Fibroblast of pulmonary artery (primary cell): Measurements from ENCODE around the gene COL26A1.

ENCODE experiments used
- DNase-seq: peaks from one replicate; pipeline ENCODE4 v3.0.0-alpha.2; 2010; ENCODE audit warnings: low read depth
- H3K4me3 ChIP-seq: replicated peaks from 2 replicates; pipeline ENCODE4 v1.5.1; 2011; ENCODE audit warnings: low read depth, mild to moderate bottlenecking, control low read depth, low read length, moderate library complexity
- CTCF ChIP-seq: IDR thresholded peaks from 2 replicates; pipeline ENCODE4 v1.5.1; 2011; ENCODE audit warnings: mild to moderate bottlenecking, control low read depth, low read length, inconsistent platforms; ENCODE audit errors: missing control alignments

The COL26A1 gene

DNA sequence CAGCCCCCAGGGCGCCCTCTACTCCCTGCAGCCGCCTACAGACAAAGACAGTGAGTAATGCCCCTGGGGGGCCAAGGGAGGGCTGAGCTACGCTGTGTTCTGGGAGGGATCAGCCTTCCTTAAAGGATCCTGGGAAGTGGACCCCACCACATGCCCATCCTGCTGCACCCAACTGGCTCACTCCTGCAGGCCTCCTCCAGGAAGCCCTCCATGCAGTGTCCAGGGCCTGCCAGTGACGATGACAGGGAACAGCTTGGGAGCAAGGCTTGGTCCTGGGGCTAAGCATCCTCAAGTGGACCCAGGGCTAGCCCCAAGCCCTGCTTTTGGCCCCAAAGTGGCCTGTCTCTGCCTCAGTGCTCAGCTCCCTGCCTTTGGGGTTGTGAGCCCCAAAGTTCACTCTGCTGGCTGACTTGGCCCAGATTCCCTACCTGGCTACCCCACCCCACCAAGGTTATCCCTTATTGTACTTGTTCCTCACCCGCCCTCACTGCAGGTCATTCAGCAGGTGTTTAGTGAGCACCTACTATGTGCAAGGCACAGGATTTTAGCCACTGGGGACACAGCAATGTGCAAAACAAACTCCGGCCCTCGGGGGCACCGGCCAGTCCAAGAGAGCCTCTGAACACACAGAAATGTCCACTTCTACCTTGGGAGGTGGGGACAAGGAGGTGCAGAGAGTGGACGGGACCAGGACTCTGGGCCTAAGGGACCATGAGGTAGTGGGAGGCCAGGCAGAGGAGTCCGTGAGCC is 182.9 kb downstream of the COL26A1 start:
- no peak for TF ChIP-seq CTCF
- H3K4me3 ChIP-seq = no peak overlapping the region
- no peak for DNase-seq

- DNase-seq = no peak
- H3K4me3 ChIP-seq = no peak overlapping the region
- no peak for TF ChIP-seq CTCF
Measured at GRCh38 chr7:101546308-101546936, 183.7 kb downstream of the COL26A1 start.

GRCh38 chr7:101547022-101547915 is 184.6 kb downstream of the COL26A1 start:
- TF ChIP-seq CTCF = no peak
- H3K4me3 ChIP-seq = no peak overlapping the region
- DNase-seq = no peak

- H3K4me3 ChIP-seq = no peak overlapping the region
- TF ChIP-seq CTCF = no peak
Measured at GRCh38 chr7:101547916-101548661, 185.4 kb downstream of the COL26A1 start.

GRCh38 chr7:101549734-101550133 is 187.1 kb downstream of the COL26A1 start:
- H3K4me3 ChIP-seq = no peak overlapping the region
- no peak for TF ChIP-seq CTCF

More at GRCh38 chr7:101547916-101548661, 185.4 kb downstream of the COL26A1 start:
- DNase-seq = no peak

DNA sequence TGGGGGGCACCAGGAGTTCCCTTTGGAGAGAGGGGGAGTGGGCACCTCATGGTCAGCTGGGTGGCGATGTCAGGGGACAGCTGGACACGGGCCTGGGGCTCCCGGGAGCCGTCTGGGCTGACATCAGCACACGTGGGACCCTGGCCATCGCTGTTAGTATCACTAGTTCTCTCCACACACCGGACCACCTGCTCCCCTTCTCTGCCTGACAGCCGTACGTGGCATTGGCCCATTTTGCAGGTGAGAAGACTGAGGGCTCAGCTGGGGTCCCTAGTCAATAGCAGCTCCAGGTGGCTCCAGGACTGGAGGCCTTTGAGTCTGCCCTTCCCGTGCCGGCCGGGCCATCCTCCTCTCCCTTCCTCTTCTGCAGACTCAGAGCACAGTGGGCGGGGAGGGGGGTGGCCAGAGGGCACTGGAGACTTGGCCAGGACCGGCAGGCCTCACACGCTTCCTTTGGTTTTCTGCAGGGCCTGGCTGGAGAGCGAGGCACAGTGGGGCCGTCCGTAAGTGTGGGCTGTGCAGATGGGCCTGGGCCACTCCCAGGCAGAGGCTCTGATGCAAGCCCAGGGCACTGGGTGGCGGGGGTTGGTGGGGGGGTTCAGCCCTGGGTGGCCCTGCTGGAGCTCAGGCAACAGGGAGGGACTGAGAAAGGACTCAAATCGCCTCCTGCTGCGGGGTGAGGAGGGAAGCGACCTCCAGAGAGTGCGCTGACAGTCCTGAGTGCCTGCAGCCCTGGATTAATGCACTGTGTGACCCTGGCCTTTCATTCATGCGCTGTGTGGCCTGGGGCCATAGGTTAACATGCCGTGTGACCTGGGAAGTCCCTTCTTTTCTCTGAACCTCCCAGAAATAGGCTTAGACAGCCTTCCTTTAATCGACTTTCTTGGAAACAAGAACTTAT is 188.2 kb downstream of the COL26A1 start:
- DNase-seq = no peak
- no peak overlapping the region for H3K4me3 ChIP-seq
- TF ChIP-seq CTCF = no peak

More at GRCh38 chr7:101549734-101550133, 187.1 kb downstream of the COL26A1 start:
- DNase-seq = no peak
